GM12891 (cell line): ENCODE results near the gene FEN1.

ENCODE experiments used
- DNase-seq: peaks from one replicate; pipeline ENCODE4 v3.0.0; 2011; ENCODE audit warnings: low spot score; ENCODE audit not compliant: insufficient read length
- FAIRE-seq: peaks from 2 replicates; lab custom pipeline; 2011; peaks lifted over from hg19 to GRCh38; lab: Jason Lieb, UNC
- PAX5 ChIP-seq: IDR thresholded peaks from 2 replicates; pipeline ENCODE4 v1.6.1; 2011; ENCODE audit warnings: low read length, moderate library complexity, mild to moderate bottlenecking; ENCODE audit not compliant: insufficient read depth, severe bottlenecking
- POLR2A ChIP-seq: IDR thresholded peaks from 2 replicates; pipeline ENCODE4 v1.6.1; 2011; ENCODE audit warnings: low read depth, low read length, control low read depth
- POLR2AphosphoS5 ChIP-seq: IDR thresholded peaks from 2 replicates; pipeline ENCODE4 v1.6.1; 2011; ENCODE audit warnings: low read depth, low read length, control low read depth
- POU2F2 ChIP-seq: IDR thresholded peaks from 2 replicates; pipeline ENCODE4 v1.6.1; 2011; ENCODE audit warnings: low read depth, mild to moderate bottlenecking, control low read depth, low read length, moderate library complexity
- SPI1 ChIP-seq: IDR thresholded peaks from 2 replicates; pipeline ENCODE4 v1.6.1; 2011; ENCODE audit warnings: low read depth, low read length, control low read depth
- TAF1 ChIP-seq: IDR thresholded peaks from 2 replicates; pipeline ENCODE4 v1.6.1; 2011; ENCODE audit warnings: low read depth, low read length, control low read depth

Gene FEN1

DNA sequence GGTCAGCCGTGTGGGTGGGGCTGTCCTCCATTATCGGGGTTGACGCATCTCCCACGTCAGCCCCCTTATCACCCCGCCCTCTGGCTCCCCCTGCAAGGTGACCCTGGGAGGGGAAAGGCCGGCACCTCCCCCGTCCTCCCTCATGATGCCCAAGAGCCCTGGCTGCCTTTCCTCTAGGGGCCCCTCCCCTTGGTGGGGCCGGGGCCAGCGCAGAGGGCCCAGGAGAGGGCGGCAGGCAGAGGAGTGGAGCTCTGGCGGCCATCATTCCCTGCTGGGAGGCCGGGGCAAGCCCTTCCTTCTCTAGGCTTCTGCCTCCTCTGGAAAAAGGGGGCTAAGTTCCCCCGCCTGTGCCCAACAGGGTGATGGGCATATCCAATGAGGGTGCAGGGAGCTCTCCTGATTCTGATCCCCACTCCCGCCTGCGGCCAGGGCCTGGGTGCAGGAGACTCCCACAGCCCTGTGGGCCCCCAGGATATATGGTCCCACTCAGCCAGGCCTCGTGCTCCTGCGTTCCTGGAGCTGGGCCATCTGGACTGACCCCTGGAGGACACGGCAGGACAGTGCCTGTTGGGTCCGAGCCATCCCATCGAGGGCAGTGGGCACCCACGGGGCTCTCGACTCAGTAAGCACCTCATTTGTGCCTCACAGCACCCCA, 28.0 kb upstream of the FEN1 start:
- DNase-seq, result no peak
- FAIRE-seq, result no peak
- no peak for TF ChIP-seq TAF1
- TF ChIP-seq POLR2A, result no peak
- TF ChIP-seq POLR2AphosphoS5, result no peak
- no peak for TF ChIP-seq POU2F2
- TF ChIP-seq PAX5, result no peak
- no peak for TF ChIP-seq SPI1

DNA sequence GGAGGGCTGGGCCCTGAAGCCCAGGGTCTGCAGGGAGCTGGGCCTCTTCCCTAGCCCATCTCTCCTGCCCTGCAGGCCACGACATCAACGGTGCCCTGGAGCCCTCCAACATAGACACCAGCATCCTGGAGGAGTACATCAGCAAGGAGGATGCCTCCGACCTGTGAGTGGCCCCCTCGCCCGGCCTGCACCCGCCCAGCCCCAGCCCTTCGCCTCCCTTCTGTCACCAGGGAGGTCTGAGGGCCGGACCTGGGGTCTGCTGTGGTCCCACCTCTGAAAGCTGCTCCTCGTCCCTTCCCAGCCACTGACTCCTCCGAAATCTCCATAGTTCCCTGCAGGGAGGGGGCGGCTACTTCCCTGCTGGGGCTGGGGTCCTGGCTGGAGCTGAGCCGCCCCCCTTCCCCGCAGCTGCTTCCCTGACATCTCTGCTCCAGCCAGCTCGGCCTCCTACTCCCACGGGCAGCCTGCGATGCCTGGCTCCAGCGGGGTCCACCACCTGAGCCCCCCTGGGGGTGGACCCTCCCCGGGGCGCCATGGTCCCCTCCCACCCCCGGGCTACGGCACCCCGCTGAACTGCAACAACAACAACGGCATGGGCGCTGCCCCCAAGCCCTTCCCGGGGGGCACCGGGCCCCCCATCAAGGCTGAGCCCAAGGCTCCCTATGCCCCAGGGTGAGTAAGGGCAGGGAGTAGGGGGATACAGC, 27.0 kb upstream of the FEN1 start:
- no peak for TF ChIP-seq POLR2AphosphoS5
- no peak for TF ChIP-seq POU2F2
- no peak for TF ChIP-seq POLR2A
- no peak for TF ChIP-seq SPI1
- no peak for TF ChIP-seq PAX5
- no peak for TF ChIP-seq TAF1
- no peak for FAIRE-seq
- no peak for DNase-seq

DNA sequence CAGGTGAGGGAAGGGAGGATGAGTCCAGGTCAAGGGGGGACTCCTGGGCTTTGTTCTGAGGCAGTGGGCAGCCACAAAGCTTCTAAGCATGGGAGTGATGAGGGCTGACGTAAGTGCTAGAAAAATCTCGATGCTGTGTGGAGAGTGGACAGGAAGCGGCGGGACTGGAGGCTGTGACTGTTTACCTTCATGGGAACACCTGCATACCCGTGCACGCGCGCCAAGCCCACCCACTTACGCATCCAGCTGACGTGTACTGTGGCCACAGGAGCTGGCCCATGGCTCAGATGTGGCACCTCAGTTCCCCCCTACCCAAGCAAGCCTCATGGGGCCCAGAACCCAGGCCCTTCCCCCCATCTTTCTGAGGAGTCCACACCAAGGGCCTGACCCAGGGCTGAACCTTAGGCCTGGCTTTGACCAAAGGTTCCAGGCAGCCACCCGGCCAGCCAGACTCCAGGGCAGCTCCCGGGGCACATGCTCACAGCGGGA, 26.3 kb upstream of the FEN1 start:
- FAIRE-seq (no peak), DNase-seq (no peak)
- TF ChIP-seq TAF1, result no peak
- no peak for TF ChIP-seq SPI1
- TF ChIP-seq POU2F2, result no peak
- no peak for TF ChIP-seq PAX5
- TF ChIP-seq POLR2A, result no peak
- no peak for TF ChIP-seq POLR2AphosphoS5

DNA sequence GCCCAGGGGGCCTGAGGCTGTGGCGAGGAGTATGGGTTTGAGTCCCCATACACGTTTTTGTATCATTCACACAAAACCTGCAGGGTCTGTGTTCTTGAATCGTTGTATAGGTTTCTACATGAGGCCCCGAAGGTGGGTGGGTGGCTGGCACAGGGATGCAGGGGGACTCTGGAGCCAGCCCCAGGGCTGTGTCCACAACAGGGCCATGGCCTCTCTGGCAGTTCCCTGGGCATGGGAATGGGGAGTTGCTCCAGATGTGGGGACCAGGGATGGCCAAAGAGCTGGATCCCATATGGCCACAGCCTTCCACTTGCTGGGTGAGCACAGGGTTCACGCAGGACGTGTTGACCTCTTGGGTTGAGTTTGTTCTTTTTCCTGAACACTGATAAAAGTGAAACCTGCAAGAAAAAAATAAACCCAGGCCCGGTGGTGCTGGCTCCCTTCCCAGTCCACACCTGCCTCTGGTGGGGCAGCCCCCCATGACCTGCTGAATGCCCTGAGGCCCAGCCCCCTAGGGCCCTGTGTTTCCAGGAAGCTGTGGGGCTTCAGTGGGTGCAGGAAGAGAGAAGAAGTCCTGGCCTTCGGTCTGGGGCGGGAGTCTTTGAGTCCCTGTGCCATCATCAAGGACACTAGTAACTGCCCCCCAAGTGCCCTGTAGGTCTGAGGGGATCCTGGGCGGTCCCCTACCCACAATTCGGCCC, 24.2 kb upstream of the FEN1 start:
- DNase-seq (no peak), FAIRE-seq (no peak)
- TF ChIP-seq PAX5 (no peak), SPI1 (no peak), POU2F2 (no peak), TAF1 (no peak), POLR2AphosphoS5 (no peak), POLR2A (no peak)

DNA sequence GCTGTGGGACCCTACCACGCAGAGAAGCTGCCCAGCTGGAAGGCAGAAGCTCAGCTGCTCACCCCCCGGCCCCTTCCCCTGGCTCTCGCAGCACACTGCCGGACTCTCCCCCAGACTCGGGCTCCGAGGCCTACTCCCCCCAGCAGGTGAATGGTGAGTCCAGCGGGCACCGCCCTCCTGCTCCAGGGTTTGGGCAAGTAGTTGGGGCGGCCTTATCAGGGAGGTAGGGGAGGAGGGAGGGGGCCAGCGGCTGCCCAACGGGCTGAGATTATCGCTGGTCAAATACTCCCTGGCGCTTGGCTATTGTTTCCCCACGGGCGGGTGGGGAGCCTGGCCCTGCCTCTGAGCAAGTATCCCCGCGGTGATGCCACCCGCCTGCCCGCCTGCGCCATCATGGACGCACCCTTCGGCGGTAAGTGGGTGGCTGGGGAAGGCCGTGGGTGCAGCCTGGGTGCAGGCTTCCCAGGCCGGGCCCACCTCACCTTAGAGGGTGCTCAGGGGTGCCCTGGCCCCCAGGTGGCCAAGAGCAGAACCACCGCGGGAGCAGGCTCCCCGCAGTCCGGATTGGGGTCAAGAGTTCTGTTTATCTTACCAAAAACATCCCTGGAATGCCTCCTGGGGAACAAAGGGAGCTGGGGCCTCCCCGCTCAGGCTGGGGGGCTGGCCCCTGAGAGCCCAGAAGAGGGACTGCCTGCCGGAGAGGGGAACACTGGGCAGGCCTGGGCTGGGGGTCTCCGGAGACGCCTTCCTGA, 23.4 kb upstream of the FEN1 start:
- FAIRE-seq (no peak), DNase-seq (no peak)
- TF ChIP-seq SPI1, result no peak
- no peak for TF ChIP-seq POLR2A
- no peak for TF ChIP-seq TAF1
- TF ChIP-seq POLR2AphosphoS5, result no peak
- TF ChIP-seq PAX5, result no peak
- TF ChIP-seq POU2F2, result no peak

DNA sequence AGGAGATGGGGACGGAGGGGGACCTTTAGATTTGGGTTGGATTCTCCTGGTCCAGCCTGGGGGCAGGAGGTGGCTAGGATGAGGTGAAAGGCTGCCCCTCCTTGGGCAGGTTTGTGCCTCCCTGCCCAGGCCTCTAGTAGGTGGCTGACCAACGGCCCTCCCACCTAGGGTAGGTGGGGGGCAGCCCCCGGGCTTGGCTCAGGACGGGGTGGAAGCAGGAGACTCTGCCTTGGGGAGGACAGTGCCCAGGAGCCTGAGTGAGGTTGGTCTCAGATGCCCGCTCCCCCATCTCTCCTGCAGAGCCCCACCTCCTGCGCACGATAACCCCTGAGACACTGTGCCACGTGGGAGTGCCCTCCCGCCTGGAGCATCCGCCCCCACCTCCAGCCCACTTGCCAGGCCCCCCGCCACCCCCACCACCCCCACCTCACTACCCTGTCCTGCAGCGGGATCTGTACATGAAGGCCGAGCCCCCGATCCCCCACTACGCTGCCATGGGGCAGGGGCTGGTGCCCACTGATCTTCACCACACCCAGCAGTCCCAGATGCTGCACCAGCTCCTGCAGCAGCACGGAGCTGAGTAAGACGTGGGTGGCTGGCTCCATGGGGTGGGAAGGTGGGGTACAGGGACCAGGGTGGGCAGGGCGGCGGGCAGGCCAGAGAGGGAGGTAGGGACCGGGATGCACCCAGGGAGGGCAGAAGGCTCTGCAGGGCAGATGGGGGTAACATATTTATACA, 22.6 kb upstream of the FEN1 start:
- TF ChIP-seq POU2F2, result no peak
- no peak for TF ChIP-seq TAF1
- no peak for TF ChIP-seq POLR2AphosphoS5
- no peak for TF ChIP-seq PAX5
- no peak for TF ChIP-seq POLR2A
- TF ChIP-seq SPI1, result no peak
- DNase-seq, result no peak
- FAIRE-seq, result no peak

DNA sequence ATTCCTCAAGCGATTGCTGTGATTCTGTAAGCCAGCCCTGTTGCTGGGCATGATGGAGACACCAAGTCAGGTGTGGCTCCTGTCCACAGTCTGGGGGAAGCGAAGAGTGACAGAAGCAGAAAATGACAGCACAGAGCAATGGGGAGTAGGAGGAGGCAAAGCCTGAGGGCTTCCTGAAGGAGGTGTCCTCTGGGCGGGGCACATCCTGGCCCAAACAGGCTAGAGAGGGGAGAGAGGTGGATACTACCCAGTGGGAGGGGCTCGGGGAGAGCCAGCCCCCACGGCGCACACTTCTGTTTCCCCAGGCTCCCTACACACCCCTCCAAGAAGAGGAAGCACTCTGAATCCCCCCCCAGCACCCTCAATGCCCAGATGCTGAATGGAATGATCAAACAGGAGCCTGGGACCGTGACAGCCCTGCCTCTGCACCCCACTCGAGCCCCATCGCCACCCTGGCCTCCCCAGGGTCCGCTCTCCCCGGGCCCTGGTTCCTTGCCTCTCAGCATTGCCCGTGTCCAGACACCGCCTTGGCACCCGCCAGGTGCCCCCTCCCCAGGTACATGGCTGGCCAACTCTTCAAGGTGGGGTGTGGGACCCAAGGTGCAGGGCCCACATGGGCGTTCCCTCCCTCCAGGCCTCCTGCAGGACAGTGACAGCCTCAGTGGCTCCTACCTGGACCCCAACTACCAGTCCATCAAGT, 21.4 kb upstream of the FEN1 start:
- no peak for FAIRE-seq
- TF ChIP-seq POLR2AphosphoS5, result no peak
- no peak for DNase-seq

DNA sequence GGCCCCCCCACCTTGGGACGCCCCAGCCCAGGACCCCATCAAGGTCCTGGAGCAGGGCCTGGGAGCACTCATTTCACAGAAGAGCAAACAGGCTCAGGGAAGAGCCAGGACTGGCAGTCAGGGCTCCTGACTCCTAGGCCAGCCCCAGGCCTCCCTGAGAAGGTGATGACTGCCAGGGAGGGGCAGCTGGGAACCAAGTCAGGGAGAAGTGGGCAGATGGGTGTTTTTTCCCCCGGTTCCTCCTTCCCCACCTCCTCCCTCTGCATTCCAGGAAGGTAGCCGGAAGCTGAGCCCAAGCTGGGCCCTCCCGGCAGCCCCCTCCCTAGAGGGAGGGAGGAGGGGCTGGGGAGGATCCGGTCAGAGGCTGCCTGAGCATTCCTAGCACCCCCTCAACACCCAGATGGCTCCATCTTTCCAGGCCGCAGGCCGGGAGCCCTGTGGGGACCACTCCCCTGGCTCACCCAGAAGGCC, 20.7 kb upstream of the FEN1 start:
- DNase-seq (no peak), FAIRE-seq (no peak)
- TF ChIP-seq POLR2A (no peak), PAX5 (no peak), POLR2AphosphoS5 (no peak)

DNA sequence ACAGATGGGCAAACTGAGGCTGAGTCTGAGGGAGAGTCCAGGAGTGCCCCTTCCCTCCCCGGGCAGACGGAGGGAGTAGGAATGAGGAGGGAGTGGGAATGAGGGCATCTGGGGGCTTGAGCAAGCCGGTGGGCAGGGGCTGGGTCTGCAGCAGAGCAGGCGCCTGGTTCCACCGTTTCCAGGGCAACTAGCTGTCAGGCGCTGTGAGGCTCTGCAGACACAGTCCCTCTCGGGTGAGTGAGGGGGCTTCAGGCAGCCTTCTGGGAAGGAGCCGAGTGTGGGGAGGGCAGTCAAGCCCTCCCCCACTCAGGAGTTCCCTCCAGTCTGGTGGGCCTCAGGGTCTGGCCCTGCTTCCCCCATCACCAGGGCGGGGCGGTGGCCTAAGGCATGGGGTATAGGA, 19.4 kb upstream of the FEN1 start:
- DNase-seq (no peak), FAIRE-seq (no peak)
- TF ChIP-seq POU2F2, result no peak
- no peak for TF ChIP-seq POLR2AphosphoS5
- TF ChIP-seq SPI1, result no peak
- TF ChIP-seq PAX5, result no peak
- TF ChIP-seq POLR2A, result no peak
- TF ChIP-seq TAF1, result no peak
